GM19239 (cell line): ENCODE results near the gene NR4A1.
A peak's percentile ranks its signal among the peaks of the same experiment; 100 is the strongest.

Experiments used
- DNase-seq: peaks from one replicate; pipeline ENCODE4 v3.0.0; 2011; ENCODE audit warnings: low spot score; ENCODE audit not compliant: insufficient read length
- FAIRE-seq: peaks from 2 replicates; lab custom pipeline; 2011; peaks lifted over from hg19 to GRCh38; lab: Jason Lieb, UNC

The NR4A1 gene

GRCh38 chr12:52050758-52051541 lies at the start of gene NR4A1:
Gene NR4A1 (plus strand): TSS chr12:52051442. CDS start chr12:52054329, 2,887 bp downstream.
- FAIRE-seq (peak; percentile 94), DNase-seq (peak; percentile 94)

GRCh38 chr12:52003016-52003550 lies 48.2 kb upstream of the NR4A1 start:
- no peak for FAIRE-seq
- no peak for DNase-seq

GRCh38 chr12:52003591-52003990 lies 47.7 kb upstream of the NR4A1 start:
- no peak for FAIRE-seq
- DNase-seq, result no peak

- FAIRE-seq, result no peak
- DNase-seq, result no peak
These were observed 47.1 kb upstream of the NR4A1 start for GRCh38 chr12:52004042-52004648.

GRCh38 chr12:52005218-52005902 lies 45.9 kb upstream of the NR4A1 start:
- FAIRE-seq (no peak), DNase-seq (no peak)

GRCh38 chr12:52005903-52006703 lies 45.1 kb upstream of the NR4A1 start:
- DNase-seq, result peak; percentile 83
- FAIRE-seq, result peak; percentile 73

GRCh38 chr12:52006726-52007157 lies 44.5 kb upstream of the NR4A1 start, which contains the start of gene TAMALIN:
Gene TAMALIN (plus strand): TSS chr12:52006946. CDS start chr12:52007020, 74 bp downstream.
- FAIRE-seq, result no peak
- DNase-seq, result no peak

- no peak for FAIRE-seq
- no peak for DNase-seq
These were observed 43.9 kb upstream of the NR4A1 start for GRCh38 chr12:52007158-52007921.

GRCh38 chr12:52007982-52008510 lies 43.2 kb upstream of the NR4A1 start:
- DNase-seq, result no peak
- FAIRE-seq, result no peak

- DNase-seq (no peak), FAIRE-seq (no peak)
These were observed 42.0 kb upstream of the NR4A1 start for GRCh38 chr12:52009081-52009751.

GRCh38 chr12:52010152-52010622 lies 41.1 kb upstream of the NR4A1 start:
- DNase-seq, result no peak
- no peak for FAIRE-seq

- DNase-seq (no peak), FAIRE-seq (no peak)
These were observed 40.3 kb upstream of the NR4A1 start for GRCh38 chr12:52010692-52011601.

GRCh38 chr12:52011602-52012214 lies 39.5 kb upstream of the NR4A1 start:
- FAIRE-seq (no peak), DNase-seq (no peak)

- DNase-seq (no peak), FAIRE-seq (no peak)
These were observed 37.5 kb upstream of the NR4A1 start for GRCh38 chr12:52013626-52014310.

GRCh38 chr12:52014567-52015530 lies 36.4 kb upstream of the NR4A1 start:
- FAIRE-seq, result no peak
- DNase-seq, result no peak
